ENCODE data around the gene CAMTA1.

The CAMTA1 gene

GRCh38 chr1:7614576-7615074 lies 829.4 kb downstream of the CAMTA1 start:
- H3K27ac ChIP-seq (ENCODE audit: low read depth, low read length): no peak overlapping the region
- H3F3A ChIP-seq (ENCODE audit: insufficient read depth): no peaks in the 10 kb centered on the region
- no peaks in the 10 kb centered on the region for H4K20me1 ChIP-seq (ENCODE audit: low read depth, low read length)
- H3K4me2 ChIP-seq (ENCODE audit: low read depth, low read length, poor library complexity, severe bottlenecking): no peak overlapping the region
- H3K9me3 ChIP-seq (ENCODE audit: insufficient read depth, low read length): no peaks in the 10 kb centered on the region
- no peaks in the 10 kb centered on the region for H3K36me3 ChIP-seq (ENCODE audit: low read length)
- no peak overlapping the region for H2AFZ ChIP-seq (ENCODE audit: low read depth, low read length, severe bottlenecking)
- no peak for TF ChIP-seq EZH2phosphoT487 (conservative IDR thresholded peaks at IDR 0.05; ENCODE audit: low read length)
- TF ChIP-seq, protein P1, sequence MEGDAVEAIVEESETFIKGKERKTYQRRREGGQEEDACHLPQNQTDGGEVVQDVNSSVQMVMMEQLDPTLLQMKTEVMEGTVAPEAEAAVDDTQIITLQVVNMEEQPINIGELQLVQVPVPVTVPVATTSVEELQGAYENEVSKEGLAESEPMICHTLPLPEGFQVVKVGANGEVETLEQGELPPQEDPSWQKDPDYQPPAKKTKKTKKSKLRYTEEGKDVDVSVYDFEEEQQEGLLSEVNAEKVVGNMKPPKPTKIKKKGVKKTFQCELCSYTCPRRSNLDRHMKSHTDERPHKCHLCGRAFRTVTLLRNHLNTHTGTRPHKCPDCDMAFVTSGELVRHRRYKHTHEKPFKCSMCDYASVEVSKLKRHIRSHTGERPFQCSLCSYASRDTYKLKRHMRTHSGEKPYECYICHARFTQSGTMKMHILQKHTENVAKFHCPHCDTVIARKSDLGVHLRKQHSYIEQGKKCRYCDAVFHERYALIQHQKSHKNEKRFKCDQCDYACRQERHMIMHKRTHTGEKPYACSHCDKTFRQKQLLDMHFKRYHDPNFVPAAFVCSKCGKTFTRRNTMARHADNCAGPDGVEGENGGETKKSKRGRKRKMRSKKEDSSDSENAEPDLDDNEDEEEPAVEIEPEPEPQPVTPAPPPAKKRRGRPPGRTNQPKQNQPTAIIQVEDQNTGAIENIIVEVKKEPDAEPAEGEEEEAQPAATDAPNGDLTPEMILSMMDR (IDR thresholded peaks at IDR 0.05; ENCODE audit: insufficient read depth, low read length, poor library complexity, severe bottlenecking): no peak
- no peaks in the 10 kb centered on the region for H3K27me3 ChIP-seq (ENCODE audit: low read length)
- H3K79me2 ChIP-seq (ENCODE audit: insufficient read depth, low read length): no peaks in the 10 kb centered on the region
- no peaks in the 10 kb centered on the region for H3K9me2 ChIP-seq (replicated peaks; ENCODE audit: insufficient read depth, low read length)
- no peak overlapping the region for H3K9ac ChIP-seq (ENCODE audit: low read length)
- H3K4me3 ChIP-seq (ENCODE audit: insufficient read depth, low read length, poor library complexity, severe bottlenecking): no peak overlapping the region

GRCh38 chr1:7615138-7615537 lies 829.9 kb downstream of the CAMTA1 start:
- Histone ChIP-seq H4K20me1 (ENCODE audit: low read depth, low read length) (no peaks in the 10 kb centered on the region), H3K79me2 (ENCODE audit: insufficient read depth, low read length) (no peaks in the 10 kb centered on the region), H3F3A (ENCODE audit: insufficient read depth) (no peaks in the 10 kb centered on the region), H3K9me3 (ENCODE audit: insufficient read depth, low read length) (no peaks in the 10 kb centered on the region), H3K27ac (ENCODE audit: low read depth, low read length) (no peak overlapping the region), H3K9ac (ENCODE audit: low read length) (no peak overlapping the region), H3K27me3 (ENCODE audit: low read length) (no peaks in the 10 kb centered on the region), H3K9me2 (replicated peaks; ENCODE audit: insufficient read depth, low read length) (no peaks in the 10 kb centered on the region), H3K36me3 (ENCODE audit: low read length) (no peaks in the 10 kb centered on the region), H3K4me3 (ENCODE audit: insufficient read depth, low read length, poor library complexity, severe bottlenecking) (no peak overlapping the region), H2AFZ (ENCODE audit: low read depth, low read length, severe bottlenecking) (no peak overlapping the region), H3K4me2 (ENCODE audit: low read depth, low read length, poor library complexity, severe bottlenecking) (no peak overlapping the region)
- TF ChIP-seq EZH2phosphoT487 (conservative IDR thresholded peaks at IDR 0.05; ENCODE audit: low read length): no peak

GRCh38 chr1:7616076-7616832 lies 831.0 kb downstream of the CAMTA1 start:
- no peaks in the 10 kb centered on the region for H3K27me3 ChIP-seq (ENCODE audit: low read length)
- no peak overlapping the region for H3K4me2 ChIP-seq (ENCODE audit: low read depth, low read length, poor library complexity, severe bottlenecking)
- TF ChIP-seq, protein P1 (IDR thresholded peaks at IDR 0.05; ENCODE audit: insufficient read depth, low read length, poor library complexity, severe bottlenecking): no peak
- TF ChIP-seq EZH2phosphoT487 (conservative IDR thresholded peaks at IDR 0.05; ENCODE audit: low read length): no peak

DNA sequence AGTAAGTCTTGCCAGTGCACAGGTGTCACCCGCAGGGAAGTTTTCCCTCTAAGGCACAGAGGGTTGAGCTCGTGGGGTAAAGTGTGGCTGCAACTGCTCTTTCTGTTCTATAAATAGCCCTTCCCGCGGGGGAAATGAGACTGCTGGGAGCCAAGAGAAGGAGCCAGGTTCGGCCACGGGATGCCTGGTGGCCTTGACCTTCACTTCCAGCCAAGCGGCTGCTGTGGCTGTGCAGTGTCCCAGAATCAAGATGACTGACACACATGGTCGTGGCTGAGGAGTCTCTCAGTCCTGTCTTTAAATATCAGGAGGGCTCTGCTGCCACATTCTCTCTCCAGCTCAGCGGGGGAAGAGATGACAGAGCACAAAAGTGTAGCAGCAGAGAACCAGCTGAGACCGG lies 831.7 kb downstream of the CAMTA1 start:
- H4K20me1 ChIP-seq (ENCODE audit: low read depth, low read length): no peaks in the 10 kb centered on the region
- no peaks in the 10 kb centered on the region for H3K27me3 ChIP-seq (ENCODE audit: low read length)

More at GRCh38 chr1:7616076-7616832, 831.0 kb downstream of the CAMTA1 start:
- Histone ChIP-seq H3K27ac (ENCODE audit: low read depth, low read length) (no peak overlapping the region), H3K36me3 (ENCODE audit: low read length) (no peaks in the 10 kb centered on the region), H3K9me2 (replicated peaks; ENCODE audit: insufficient read depth, low read length) (no peaks in the 10 kb centered on the region), H3F3A (ENCODE audit: insufficient read depth) (no peaks in the 10 kb centered on the region), H3K9me3 (ENCODE audit: insufficient read depth, low read length) (no peaks in the 10 kb centered on the region), H4K20me1 (ENCODE audit: low read depth, low read length) (no peaks in the 10 kb centered on the region), H3K4me3 (ENCODE audit: insufficient read depth, low read length, poor library complexity, severe bottlenecking) (no peak overlapping the region), H3K9ac (ENCODE audit: low read length) (no peak overlapping the region), H3K79me2 (ENCODE audit: insufficient read depth, low read length) (no peaks in the 10 kb centered on the region), H2AFZ (ENCODE audit: low read depth, low read length, severe bottlenecking) (no peak overlapping the region)

More for the DNA sequence above, 831.7 kb downstream of the CAMTA1 start:
- H3K79me2 ChIP-seq (ENCODE audit: insufficient read depth, low read length): no peaks in the 10 kb centered on the region
- no peaks in the 10 kb centered on the region for H3K36me3 ChIP-seq (ENCODE audit: low read length)
- H3K9ac ChIP-seq (ENCODE audit: low read length): no peak overlapping the region
- H3K4me2 ChIP-seq (ENCODE audit: low read depth, low read length, poor library complexity, severe bottlenecking): no peak overlapping the region
- H3K9me2 ChIP-seq (replicated peaks; ENCODE audit: insufficient read depth, low read length): no peaks in the 10 kb centered on the region
- no peak overlapping the region for H2AFZ ChIP-seq (ENCODE audit: low read depth, low read length, severe bottlenecking)
- H3F3A ChIP-seq (ENCODE audit: insufficient read depth): no peaks in the 10 kb centered on the region
- TF ChIP-seq, protein P1 (IDR thresholded peaks at IDR 0.05; ENCODE audit: insufficient read depth, low read length, poor library complexity, severe bottlenecking): no peak
- TF ChIP-seq EZH2phosphoT487 (conservative IDR thresholded peaks at IDR 0.05; ENCODE audit: low read length): no peak
- H3K9me3 ChIP-seq (ENCODE audit: insufficient read depth, low read length): no peaks in the 10 kb centered on the region
- no peak overlapping the region for H3K4me3 ChIP-seq (ENCODE audit: insufficient read depth, low read length, poor library complexity, severe bottlenecking)
- no peak overlapping the region for H3K27ac ChIP-seq (ENCODE audit: low read depth, low read length)

Data from SU-DHL-6 (cell line).